Body of pancreas (tissue), 4 donors: ENCODE data around the gene CLCF1. TPM values are rescaled to one million over a fixed set of nuclear protein-coding genes. Genes with fewer than 3 reads are reported as not detected.

Experiments
- ATAC-seq: fragments of 150-250 bp; one replicate; pipeline ENCODE4 v1.9.1; 2016
- DNase-seq, 4 donors: peaks; one replicate each; pipeline ENCODE4 v3.0.0-alpha.2; 2019
- H3K27ac ChIP-seq, 4 donors: fragments of 200-600 bp; sonication (generic); 1 replicate in 3 of 4; 2 replicates in 1 of 4; pipeline versions ENCODE4 v1.5.1 to v1.6.1; 2016 to 2019; ENCODE audit warnings: mild to moderate bottlenecking in 1 of 4, mixed read lengths in 1 of 4, moderate library complexity in 1 of 4
- H3K27me3 ChIP-seq, 2 donors: fragments of 200-600 bp; sonication (generic); one replicate each; pipeline ENCODE4 v1.6.0; 2016; ENCODE audit warnings: mild to moderate bottlenecking in 1 of 2
- H3K36me3 ChIP-seq, 2 donors: fragments of 200-600 bp; sonication (generic); replicated peaks in 1 of 2; 2 replicates each; pipeline ENCODE4 v1.5.1; 2016; ENCODE audit warnings: low read depth in 2 of 2; ENCODE audit not compliant: insufficient read depth in 1 of 2
- H3K4me1 ChIP-seq: fragments of 200-600 bp; sonication (generic); one replicate; pipeline ENCODE4 v1.6.0; 2016
- H3K4me3 ChIP-seq, 2 donors: fragments of 200-600 bp; sonication (generic); 1 replicate in 1 of 2; 2 replicates in 1 of 2; pipeline ENCODE4 v1.5.1; 2016 to 2019
- H3K9me3 ChIP-seq, 3 donors: fragments of 200-600 bp; sonication (generic); 1 replicate in 2 of 3; 2 replicates in 1 of 3; pipeline ENCODE4 v1.5.1; 2016
- CTCF ChIP-seq, 7 experiments: fragments of 450-650 bp in 4 of 7; fragments of 200-600 bp in 3 of 7; sonication (generic) in 3 of 7; IDR thresholded peaks; one replicate each; pipeline ENCODE4 v1.5.1; 2016 to 2019; ENCODE audit warnings: antibody characterized with exemption in 7 of 7
- POLR2A ChIP-seq, 3 donors: fragments of 450-650 bp; IDR thresholded peaks; one replicate each; pipeline ENCODE4 v1.6.1; 2016; ENCODE audit warnings: antibody characterized with exemption in 3 of 3, mild to moderate bottlenecking in 2 of 3
- WGBS, 2 donors: methylation state at CpG; one replicate each; pipeline ENCODE4 v1.1.5; 2017; 5-methylcytosine and 5-hydroxymethylcytosine counted together
- intact Hi-C: fragments of 100-400 bp; cut with DNase I; formaldehyde crosslinking; loops from one replicate; pipeline ENCODE4 v1.15.1; 2023
- total RNA-seq, 2 donors: library from RNA; depleted of rRNA; stranded (reverse); fragments of >200 nt; gene quantifications; one replicate each; pipeline ENCODE4 v1.1.0, GENCODE V29; 2016

The CLCF1 gene
- total RNA-seq, 2 donors from 2014 or later, result 2.3 to 14.5 TPM

- 10 to 18% methylated on average over 14 to 16 of the region's 16 CpGs for WGBS, 2 donors
- Histone ChIP-seq H3K27me3 (no peaks in the 10 kb centered on the region), H3K9me3 (no peaks in the 10 kb centered on the region), H3K36me3 (no peaks in the 10 kb centered on the region), H3K27ac (peak overlapping the region; percentile 89 to 95 (median 92)), H3K4me3 (peak overlapping the region in 1 of 2 donors; percentile 34), H3K4me1 (peaks cover 44% of the 10 kb centered on the region)
- TF ChIP-seq POLR2A (IDR thresholded peaks at IDR 0.05) (no peak), CTCF (IDR thresholded peaks at IDR 0.05) (no peak)
- intact Hi-C loops, result no loop called here
- no peak for ATAC-seq
- no peak for DNase-seq
Measured at GRCh38 chr11:67371911-67372320, 1.5 kb downstream of the CLCF1 start.

GRCh38 chr11:67371189-67371910 is 2.0 kb downstream of the CLCF1 start:
- no peaks in the 10 kb centered on the region for H3K27me3 ChIP-seq
- no peaks in the 10 kb centered on the region for H3K9me3 ChIP-seq
- DNase-seq (peak; percentile 50 to 60 (median 57)), ATAC-seq (no peak)
- H3K36me3 ChIP-seq, result no peaks in the 10 kb centered on the region
- TF ChIP-seq CTCF (IDR thresholded peaks at IDR 0.05) (peak; percentile 20 to 76 (median 51)), POLR2A (IDR thresholded peaks at IDR 0.05) (no peak)
- intact Hi-C loops, result no loop called here
- H3K4me3 ChIP-seq, result no peak overlapping the region
- H3K27ac ChIP-seq, result peak overlapping the region; percentile 89 to 95 (median 92)
- 23 to 28% methylated on average over 7 to 8 of the region's 8 CpGs for WGBS, 2 donors
- H3K4me1 ChIP-seq, result peaks cover 50% of the 10 kb centered on the region

- TF ChIP-seq POLR2A (IDR thresholded peaks at IDR 0.05) (no peak), CTCF (IDR thresholded peaks at IDR 0.05) (no peak)
- Histone ChIP-seq H3K4me1 (peaks cover 52% of the 10 kb centered on the region), H3K4me3 (no peak overlapping the region), H3K27ac (no peak overlapping the region), H3K36me3 (no peaks in the 10 kb centered on the region), H3K9me3 (no peaks in the 10 kb centered on the region), H3K27me3 (no peaks in the 10 kb centered on the region)
- intact Hi-C loops, result no loop called here
- whole genome bisulfite sequencing, 2 donors, result 67 to 73% methylated on average over 13 to 14 of the region's 14 CpGs
- no peak for ATAC-seq
- no peak for DNase-seq
Measured at GRCh38 chr11:67370351-67371076, 2.9 kb downstream of the CLCF1 start.

GRCh38 chr11:67369801-67370284 is 3.6 kb downstream of the CLCF1 start:
- Histone ChIP-seq H3K4me1 (peaks cover 52% of the 10 kb centered on the region), H3K36me3 (no peaks in the 10 kb centered on the region), H3K27ac (no peak overlapping the region), H3K4me3 (no peak overlapping the region), H3K9me3 (no peaks in the 10 kb centered on the region), H3K27me3 (no peaks in the 10 kb centered on the region)
- ATAC-seq (no peak), DNase-seq (no peak)
- WGBS, 2 donors, result 44 to 60% methylated on average over 11 of the region's 12 CpGs
- intact Hi-C loops, result no loop called here
- TF ChIP-seq CTCF (IDR thresholded peaks at IDR 0.05), result no peak
- no peak for TF ChIP-seq POLR2A (IDR thresholded peaks at IDR 0.05)
